AG04449 (cell line): ENCODE data around the gene PTGER3.

Source experiments
- CTCF ChIA-PET: fragments of 350-600 bp; formaldehyde crosslinking; extraction: SDS; loops from one replicate; lab custom pipeline; 2021; ENCODE audit warnings: antibody characterized with exemption; lab: Yijun Ruan, JAX
- POLR2A ChIA-PET: fragments of 400-600, 350-600 bp; formaldehyde crosslinking; extraction: SDS; loops from one replicate; lab custom pipeline; 2020; ENCODE audit warnings: antibody characterized with exemption, inconsistent platforms; lab: Yijun Ruan, JAX
- DNase-seq: peaks from one replicate; pipeline ENCODE4 v3.0.0-alpha.2; 2010; ENCODE audit warnings: low read depth, low spot score
- H3K4me3 ChIP-seq: 2 replicates; pipeline ENCODE4 v1.5.1; 2011; ENCODE audit warnings: low read depth, mild to moderate bottlenecking, control low read depth, low read length
- TF ChIP-seq, protein P1 (sequence below): IDR thresholded peaks from one replicate; pipeline ENCODE4 v1.5.1; 2011; ENCODE audit warnings: mild to moderate bottlenecking, moderate library complexity, low read length, control low read depth, inconsistent platforms; ENCODE audit not compliant: insufficient read depth; ENCODE audit errors: missing control alignments

PTGER3 gene

DNA sequence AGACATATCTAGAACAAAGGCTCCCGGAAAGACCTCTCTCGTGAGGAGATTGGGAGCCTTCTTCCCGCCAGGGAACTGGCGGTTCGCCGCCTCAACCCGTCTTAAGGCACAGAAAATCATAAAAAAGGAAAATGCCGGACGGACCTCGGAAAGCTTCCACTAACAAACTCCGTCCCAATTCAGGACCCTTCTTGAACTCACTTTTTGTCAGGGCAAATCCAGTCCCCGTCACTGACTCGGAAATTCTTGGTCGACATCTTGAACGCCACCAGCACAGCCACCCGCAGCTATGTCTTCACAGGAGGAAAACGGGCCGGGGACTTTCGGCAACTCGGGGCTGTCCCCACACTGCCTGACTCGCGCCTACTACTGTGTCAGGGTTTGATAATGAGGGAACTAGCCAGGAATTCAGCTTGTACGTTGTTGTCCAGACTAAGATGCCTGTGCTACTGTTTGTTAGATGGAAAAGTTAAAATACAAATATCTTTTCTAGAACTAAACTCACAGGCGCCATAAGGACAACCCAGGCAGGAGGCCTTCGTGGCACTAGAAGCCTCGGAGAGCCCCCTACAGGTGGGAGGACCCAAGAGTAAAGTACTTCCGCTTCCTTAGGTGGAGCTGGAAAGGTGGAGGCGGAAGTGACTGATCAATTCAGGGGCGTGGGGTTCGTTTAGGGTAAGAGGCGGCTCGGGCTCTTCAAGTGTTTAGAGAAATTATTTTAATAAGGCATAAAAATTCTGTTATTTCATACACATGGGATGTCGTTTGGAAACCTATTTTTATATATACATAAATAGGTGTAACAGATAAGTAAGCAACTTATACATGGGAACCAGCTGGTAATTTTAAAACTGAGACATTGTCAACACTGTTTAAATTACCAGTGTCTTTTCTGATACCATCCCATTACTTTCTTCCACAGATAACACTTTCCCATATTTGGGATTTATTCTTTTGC lies 33.4 kb upstream of the PTGER3 start, which contains the start of gene ZRANB2:
Gene ZRANB2 (minus strand): TSS at position 297 of the 958 bp plus-strand sequence. CDS start 40 bp downstream, at position 257.
- ChIA-PET CTCF (interaction anchor here (0.8 to 2.2 kb wide), 6 partner anchors 9 to 18 kb away, joined by 3 to 13 read pairs (median 6); no protein-coding TSS in a partner anchor), POLR2A (interaction anchor here (1.1 kb wide), 1 partner anchor 9 kb away, joined by 3 read pairs; no protein-coding TSS in a partner anchor)
- peak within 1 kb of the TSS; percentile 81 for H3K4me3 ChIP-seq
- peak; percentile 68 for DNase-seq
- TF ChIP-seq, protein P1, sequence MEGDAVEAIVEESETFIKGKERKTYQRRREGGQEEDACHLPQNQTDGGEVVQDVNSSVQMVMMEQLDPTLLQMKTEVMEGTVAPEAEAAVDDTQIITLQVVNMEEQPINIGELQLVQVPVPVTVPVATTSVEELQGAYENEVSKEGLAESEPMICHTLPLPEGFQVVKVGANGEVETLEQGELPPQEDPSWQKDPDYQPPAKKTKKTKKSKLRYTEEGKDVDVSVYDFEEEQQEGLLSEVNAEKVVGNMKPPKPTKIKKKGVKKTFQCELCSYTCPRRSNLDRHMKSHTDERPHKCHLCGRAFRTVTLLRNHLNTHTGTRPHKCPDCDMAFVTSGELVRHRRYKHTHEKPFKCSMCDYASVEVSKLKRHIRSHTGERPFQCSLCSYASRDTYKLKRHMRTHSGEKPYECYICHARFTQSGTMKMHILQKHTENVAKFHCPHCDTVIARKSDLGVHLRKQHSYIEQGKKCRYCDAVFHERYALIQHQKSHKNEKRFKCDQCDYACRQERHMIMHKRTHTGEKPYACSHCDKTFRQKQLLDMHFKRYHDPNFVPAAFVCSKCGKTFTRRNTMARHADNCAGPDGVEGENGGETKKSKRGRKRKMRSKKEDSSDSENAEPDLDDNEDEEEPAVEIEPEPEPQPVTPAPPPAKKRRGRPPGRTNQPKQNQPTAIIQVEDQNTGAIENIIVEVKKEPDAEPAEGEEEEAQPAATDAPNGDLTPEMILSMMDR, result peak; percentile 75

DNA sequence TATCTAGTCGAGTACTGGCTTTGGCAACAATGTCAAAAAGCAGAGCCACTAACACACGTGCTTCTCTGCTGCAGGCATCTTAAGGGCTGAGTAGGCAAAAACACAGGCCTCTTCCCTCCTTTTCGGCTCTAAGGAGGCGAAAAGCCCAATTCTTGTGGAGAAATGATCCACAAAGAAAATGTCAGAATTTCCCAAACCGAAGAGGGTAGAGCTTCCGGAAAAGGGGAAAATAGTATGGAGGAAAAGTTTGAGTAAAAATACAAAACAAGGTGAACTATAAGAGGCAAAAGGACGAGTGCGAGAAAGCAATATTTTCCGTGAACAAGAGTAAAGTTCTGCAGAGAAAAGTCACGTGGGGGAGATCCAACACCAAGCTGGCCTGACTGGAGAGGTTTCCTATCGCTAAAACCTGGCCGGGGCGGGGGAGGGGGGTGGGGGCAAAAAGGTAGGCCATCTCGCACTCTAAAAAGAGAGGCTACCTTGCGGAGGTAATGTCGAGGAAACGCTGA lies 32.7 kb upstream of the PTGER3 start:
- H3K4me3 ChIP-seq, result peak overlapping the region; percentile 81
- POLR2A ChIA-PET, result interaction anchor here (1.1 kb wide), 1 partner anchor 9 kb away, joined by 3 read pairs; no protein-coding TSS in a partner anchor
- no peak for DNase-seq
- CTCF ChIA-PET, result interaction anchor here (0.9 to 2.2 kb wide), 5 partner anchors 9 to 17 kb away, joined by 3 to 13 read pairs (median 9); no protein-coding TSS in a partner anchor
- TF ChIP-seq, protein P1, result no peak

DNA sequence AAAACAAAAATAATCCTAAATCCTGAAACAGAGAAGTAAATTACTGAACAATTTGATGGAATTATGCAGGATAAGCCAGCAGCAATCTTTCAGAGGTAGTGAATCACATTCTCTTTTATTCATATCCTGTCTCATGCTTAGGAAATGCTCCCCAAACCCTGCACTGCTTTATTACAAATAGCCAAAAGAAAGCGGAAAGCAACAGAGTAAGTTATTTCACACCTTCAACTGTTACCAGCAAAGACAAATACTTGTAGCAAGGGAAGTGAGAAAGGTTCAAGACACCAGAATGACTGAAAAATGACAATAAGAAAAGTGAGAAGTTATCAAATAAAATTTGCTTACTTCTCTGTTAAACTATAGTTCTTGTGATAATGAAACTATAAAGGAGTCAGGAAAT lies 27.1 kb upstream of the PTGER3 start:
- ChIA-PET CTCF (interaction anchor here (0.7 kb wide), 1 partner anchor 9 kb away, joined by 3 read pairs; no protein-coding TSS in a partner anchor), POLR2A (no interaction called here)
- no peak for DNase-seq
- TF ChIP-seq, protein P1, result no peak
- H3K4me3 ChIP-seq, result no peak overlapping the region

- DNase-seq, result no peak
- no peak overlapping the region for H3K4me3 ChIP-seq
- POLR2A ChIA-PET, result no interaction called here
- TF ChIP-seq, protein P1, result no peak
- CTCF ChIA-PET, result interaction anchor here (0.8 to 0.9 kb wide), 2 partner anchors 9 kb away, joined by 3 read pairs; no protein-coding TSS in a partner anchor
Observed at GRCh38 chr1:71072273-71072672, 24.7 kb upstream of the PTGER3 start.

DNA sequence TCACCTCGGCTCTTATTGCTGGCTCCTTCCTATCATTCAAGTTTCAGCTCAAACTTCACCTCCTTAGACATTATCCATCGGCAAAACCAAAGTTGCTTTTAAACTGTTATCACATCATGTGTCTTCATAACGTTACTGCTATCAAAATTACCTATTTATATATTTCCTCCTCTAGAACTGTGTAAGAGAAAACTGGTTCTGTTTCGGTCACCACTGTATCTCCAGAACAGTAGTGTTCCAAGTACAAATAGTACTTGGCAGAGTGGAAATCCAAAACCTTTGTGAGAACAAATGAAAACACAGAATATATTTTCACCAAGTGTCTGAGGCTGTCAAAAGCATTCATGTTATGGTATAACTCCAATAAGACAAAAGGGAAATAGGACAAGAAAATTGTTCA lies 24.1 kb upstream of the PTGER3 start:
- no peak overlapping the region for H3K4me3 ChIP-seq
- CTCF ChIA-PET, result interaction anchor here (0.9 to 1.0 kb wide), 2 partner anchors 8 to 9 kb away, joined by 3 read pairs; partner anchors contain the start of gene ZRANB2
- no peak for DNase-seq
- TF ChIP-seq, protein P1, result no peak
- POLR2A ChIA-PET, result no interaction called here
